ENCODE results near the gene ZBTB3. TPM values are rescaled to one million over a fixed set of nuclear protein-coding genes. Genes with fewer than 3 reads are reported as not detected.

ZBTB3 gene
- total and polyA plus RNA-seq, 2 donors (not counting 3 experiments of a cell fraction or from before 2014, with no cell fraction given): 3.7 to 6.9 TPM

DNA sequence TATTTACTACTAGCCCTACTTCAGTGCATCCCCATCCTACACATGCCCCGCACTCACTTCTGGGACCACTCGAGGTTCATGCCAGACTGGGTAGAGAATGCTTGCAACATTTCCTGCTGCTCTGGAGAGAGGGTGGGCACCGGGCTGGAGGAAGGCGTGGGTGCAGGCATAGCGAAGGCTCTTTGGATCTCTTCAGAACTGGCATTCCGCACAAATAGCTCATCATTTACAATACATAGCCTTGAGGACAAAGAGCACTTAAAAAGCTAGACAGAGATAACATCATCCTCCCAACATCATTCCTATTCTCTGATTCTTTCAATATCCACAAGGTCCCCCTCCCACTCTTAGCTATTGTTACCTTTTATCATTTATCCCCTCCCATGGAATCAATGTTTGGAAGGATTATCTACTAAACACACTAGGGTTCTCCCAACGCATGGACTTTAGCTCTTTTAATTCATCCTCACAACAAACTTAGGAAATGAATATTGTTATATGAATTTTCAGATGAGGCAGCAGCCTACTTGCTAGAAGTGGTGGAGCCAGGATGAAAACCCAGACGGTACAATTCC lies 40.3 kb upstream of the ZBTB3 start:
- Histone ChIP-seq H3K9me3 (replicated peaks; ENCODE audit: control insufficient read depth, insufficient read depth, low read length) (no peaks in the 10 kb centered on the region), H3K79me2 (ENCODE audit: control insufficient read depth, insufficient read depth, low read length) (peaks cover 18% of the 10 kb centered on the region), H3K9ac (replicated peaks; ENCODE audit: extremely low read depth, insufficient read depth, low read length) (no peak overlapping the region), H3K4me1 (ENCODE audit: control insufficient read depth, extremely low read depth, insufficient read depth, low read length) (peaks cover 11% of the 10 kb centered on the region), H3K4me2 (ENCODE audit: insufficient read depth, low read length) (no peak overlapping the region), H3K27ac (ENCODE audit: insufficient read depth, low read depth, low read length) (no peak overlapping the region), H3K36me3 (ENCODE audit: control insufficient read depth in 2 of 2, extremely low read depth in 1 of 2, insufficient read depth in 2 of 2, low read length in 2 of 2) (peaks cover 32 to 59% of the 10 kb centered on the region in 2 experiments), H3K4me3 (replicated peaks in 1 of 3; ENCODE audit: insufficient read depth in 1 of 3, low read depth in 1 of 3, low read length in 3 of 3) (no peak overlapping the region), H2AFZ (ENCODE audit: low read depth, low read length) (no peak overlapping the region), H3K27me3 (ENCODE audit: control insufficient read depth in 2 of 2, insufficient read depth in 2 of 2, low read length in 2 of 2) (no peaks in the 10 kb centered on the region), H3K9me1 (replicated peaks; ENCODE audit: control insufficient read depth, extremely low read depth, insufficient read depth, low read length) (no peaks in the 10 kb centered on the region), H4K20me1 (replicated peaks; ENCODE audit: control insufficient read depth, extremely low read depth, insufficient read depth, low read length) (no peaks in the 10 kb centered on the region)
- no TSS peak for BruUV-seq (replicated peaks)
- FAIRE-seq (peak; percentile 33), DNase-seq (ENCODE audit: low read depth, low spot score) (no peak)
- POLR2A ChIA-PET: interaction anchor here (0.5 to 1.0 kb wide), 3 partner anchors 11 to 46 kb away, joined by 3 to 4 read pairs (median 4); no protein-coding TSS in a partner anchor
- CTCF ChIA-PET: interaction anchor here (3.9 kb wide), 1 partner anchor 8 kb away, joined by 21 read pairs; no protein-coding TSS in a partner anchor
- dilution Hi-C loops (cut with MboI; ENCODE audit: extremely low pct_ligation_motif_present, low sequenced_read_pairs) (no loop called here), intact Hi-C loops (cut with micrococcal nuclease) (no loop called here)
- TF ChIP-seq EZH2 (IDR thresholded peaks at IDR 0.05; ENCODE audit: borderline replicate concordance, low read depth, low read length, severe bottlenecking): no peak
- no peak for TF ChIP-seq FOS (IDR thresholded peaks at IDR 0.05; ENCODE audit: borderline replicate concordance, insufficient read depth, low read length)
- TF ChIP-seq POLR2A (IDR thresholded peaks at IDR 0.05; ENCODE audit: low read depth, low read length): no peak
- TF ChIP-seq, protein P1, sequence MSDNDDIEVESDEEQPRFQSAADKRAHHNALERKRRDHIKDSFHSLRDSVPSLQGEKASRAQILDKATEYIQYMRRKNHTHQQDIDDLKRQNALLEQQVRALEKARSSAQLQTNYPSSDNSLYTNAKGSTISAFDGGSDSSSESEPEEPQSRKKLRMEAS (IDR thresholded peaks at IDR 0.05; ENCODE audit: insufficient read depth, insufficient read length): no peak
- TF ChIP-seq POLR2AphosphoS5 (IDR thresholded peaks at IDR 0.05; ENCODE audit: insufficient read depth, low read depth, low read length): no peak
- TF ChIP-seq JUN (IDR thresholded peaks at IDR 0.05; ENCODE audit: borderline replicate concordance, insufficient read depth, insufficient read length, low read depth): no peak
- no peak for TF ChIP-seq GATA2 (IDR thresholded peaks at IDR 0.05; ENCODE audit: insufficient read depth, insufficient read length, low read depth, low read length)
- no peak for TF ChIP-seq MYC (IDR thresholded peaks at IDR 0.05; ENCODE audit: low read depth, low read length)
- TF ChIP-seq, protein P2, sequence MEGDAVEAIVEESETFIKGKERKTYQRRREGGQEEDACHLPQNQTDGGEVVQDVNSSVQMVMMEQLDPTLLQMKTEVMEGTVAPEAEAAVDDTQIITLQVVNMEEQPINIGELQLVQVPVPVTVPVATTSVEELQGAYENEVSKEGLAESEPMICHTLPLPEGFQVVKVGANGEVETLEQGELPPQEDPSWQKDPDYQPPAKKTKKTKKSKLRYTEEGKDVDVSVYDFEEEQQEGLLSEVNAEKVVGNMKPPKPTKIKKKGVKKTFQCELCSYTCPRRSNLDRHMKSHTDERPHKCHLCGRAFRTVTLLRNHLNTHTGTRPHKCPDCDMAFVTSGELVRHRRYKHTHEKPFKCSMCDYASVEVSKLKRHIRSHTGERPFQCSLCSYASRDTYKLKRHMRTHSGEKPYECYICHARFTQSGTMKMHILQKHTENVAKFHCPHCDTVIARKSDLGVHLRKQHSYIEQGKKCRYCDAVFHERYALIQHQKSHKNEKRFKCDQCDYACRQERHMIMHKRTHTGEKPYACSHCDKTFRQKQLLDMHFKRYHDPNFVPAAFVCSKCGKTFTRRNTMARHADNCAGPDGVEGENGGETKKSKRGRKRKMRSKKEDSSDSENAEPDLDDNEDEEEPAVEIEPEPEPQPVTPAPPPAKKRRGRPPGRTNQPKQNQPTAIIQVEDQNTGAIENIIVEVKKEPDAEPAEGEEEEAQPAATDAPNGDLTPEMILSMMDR (IDR thresholded peaks at IDR 0.05; ENCODE audit: extremely low read depth in 1 of 2, insufficient read depth in 1 of 2, low read depth in 1 of 2, low read length in 2 of 2): no peak
